Uterus (tissue), 4 donors: ENCODE results near the gene ITFG2. TPM values are rescaled to one million over a fixed set of nuclear protein-coding genes. Genes with fewer than 3 reads are reported as not detected.
A peak's percentile ranks its signal among the peaks of the same experiment; 100 is the strongest.

Source experiments
- DNase-seq, 2 donors: peaks; one replicate each; pipeline ENCODE4 v3.0.0-alpha.2; 2019 to 2020
- H3K27ac ChIP-seq, 2 donors: fragments of 200-600 bp; sonication (generic); 1 replicate in 1 of 2; 2 replicates in 1 of 2; pipeline ENCODE4 v1.5.1; 2016 to 2018
- H3K27me3 ChIP-seq, 2 donors: fragments of 200-600 bp; sonication (generic); one replicate each; pipeline ENCODE4 v1.5.1; 2018 to 2019; ENCODE audit warnings: control low read depth in 1 of 2
- H3K36me3 ChIP-seq, 2 donors: fragments of 200-600 bp; sonication (generic); one replicate each; pipeline ENCODE4 v1.5.1; 2019; ENCODE audit warnings: control low read depth in 1 of 2
- H3K4me1 ChIP-seq, 2 donors: fragments of 200-600 bp; sonication (generic); one replicate each; pipeline ENCODE4 v1.5.1; 2018 to 2019; ENCODE audit warnings: control low read depth in 1 of 2
- H3K4me3 ChIP-seq, 2 donors: fragments of 200-600 bp; sonication (generic); 1 replicate in 1 of 2; 2 replicates in 1 of 2; pipeline ENCODE4 v1.5.1; 2018 to 2019; ENCODE audit warnings: mild to moderate bottlenecking in 1 of 2
- H3K9me3 ChIP-seq, 2 donors: fragments of 200-600 bp; sonication (generic); one replicate each; pipeline ENCODE4 v1.5.1; 2019; ENCODE audit warnings: control low read depth in 1 of 2
- POLR2A ChIP-seq, 2 donors: fragments of 450-650 bp; IDR thresholded peaks; one replicate each; pipeline ENCODE4 v1.6.1; 2016; ENCODE audit warnings: antibody characterized with exemption in 2 of 2, mild to moderate bottlenecking in 1 of 2, moderate library complexity in 1 of 2
- intact Hi-C: fragments of 100-400 bp; cut with DNase I; formaldehyde crosslinking; loops from one replicate; pipeline ENCODE4 v1.15.1; 2023; ENCODE audit warnings: low total_unique reads
- total RNA-seq, 4 donors: library from RNA; depleted of rRNA in 3 of 4; stranded (reverse); fragments of >200 nt in 3 of 4; gene quantifications; one replicate each; pipeline versions ENCODE4 v1.1.0 to v1.2.4, GENCODE V29; 2014 to 2023
- TF ChIP-seq, protein P1 (sequence below), 4 experiments: fragments of 200-600 bp in 2 of 4; fragments of 450-650 bp in 2 of 4; sonication (generic) in 2 of 4; IDR thresholded peaks; one replicate each; pipeline ENCODE4 v1.5.1; 2016 to 2019; ENCODE audit warnings: antibody characterized with exemption in 4 of 4, mild to moderate bottlenecking in 2 of 4, moderate library complexity in 1 of 4
- donor health status: DM: yes; HTN: yes; CAD: no.

The ITFG2 gene
- total RNA-seq, 4 donors from 2014 or later: 30.5 to 92.6 (median 35.0) TPM

DNA sequence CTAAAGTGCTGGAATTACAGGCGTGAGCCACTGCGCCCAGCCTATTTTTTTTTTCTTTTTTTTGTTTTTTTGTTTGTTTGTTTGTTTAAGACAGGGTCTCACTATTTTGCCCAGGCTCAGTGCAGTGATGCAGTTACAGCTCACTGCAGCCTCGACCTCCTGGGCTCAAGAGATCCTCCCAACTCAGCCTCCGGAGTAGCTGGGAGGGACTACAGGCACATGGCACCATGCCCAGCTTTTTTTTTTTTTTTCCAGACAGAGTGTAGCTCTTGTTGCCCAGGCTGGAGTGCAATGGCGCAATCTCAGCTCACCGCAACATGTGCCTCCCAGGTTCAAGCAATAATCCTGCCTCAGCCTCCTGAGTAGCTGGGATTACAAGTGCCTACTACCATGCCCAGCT is 5.8 kb upstream of the ITFG2 start:
- no peak for TF ChIP-seq POLR2A (IDR thresholded peaks at IDR 0.05)
- TF ChIP-seq, protein P1, sequence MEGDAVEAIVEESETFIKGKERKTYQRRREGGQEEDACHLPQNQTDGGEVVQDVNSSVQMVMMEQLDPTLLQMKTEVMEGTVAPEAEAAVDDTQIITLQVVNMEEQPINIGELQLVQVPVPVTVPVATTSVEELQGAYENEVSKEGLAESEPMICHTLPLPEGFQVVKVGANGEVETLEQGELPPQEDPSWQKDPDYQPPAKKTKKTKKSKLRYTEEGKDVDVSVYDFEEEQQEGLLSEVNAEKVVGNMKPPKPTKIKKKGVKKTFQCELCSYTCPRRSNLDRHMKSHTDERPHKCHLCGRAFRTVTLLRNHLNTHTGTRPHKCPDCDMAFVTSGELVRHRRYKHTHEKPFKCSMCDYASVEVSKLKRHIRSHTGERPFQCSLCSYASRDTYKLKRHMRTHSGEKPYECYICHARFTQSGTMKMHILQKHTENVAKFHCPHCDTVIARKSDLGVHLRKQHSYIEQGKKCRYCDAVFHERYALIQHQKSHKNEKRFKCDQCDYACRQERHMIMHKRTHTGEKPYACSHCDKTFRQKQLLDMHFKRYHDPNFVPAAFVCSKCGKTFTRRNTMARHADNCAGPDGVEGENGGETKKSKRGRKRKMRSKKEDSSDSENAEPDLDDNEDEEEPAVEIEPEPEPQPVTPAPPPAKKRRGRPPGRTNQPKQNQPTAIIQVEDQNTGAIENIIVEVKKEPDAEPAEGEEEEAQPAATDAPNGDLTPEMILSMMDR (IDR thresholded peaks at IDR 0.05): no peak
- Histone ChIP-seq H3K4me1 (peaks cover 0 to 5% of the 10 kb centered on the region in 2 donors), H3K36me3 (no peaks in the 10 kb centered on the region), H3K4me3 (no peak overlapping the region), H3K9me3 (no peaks in the 10 kb centered on the region), H3K27me3 (no peaks in the 10 kb centered on the region), H3K27ac (no peak overlapping the region)
- DNase-seq: no peak
- intact Hi-C loops: no loop called here

DNA sequence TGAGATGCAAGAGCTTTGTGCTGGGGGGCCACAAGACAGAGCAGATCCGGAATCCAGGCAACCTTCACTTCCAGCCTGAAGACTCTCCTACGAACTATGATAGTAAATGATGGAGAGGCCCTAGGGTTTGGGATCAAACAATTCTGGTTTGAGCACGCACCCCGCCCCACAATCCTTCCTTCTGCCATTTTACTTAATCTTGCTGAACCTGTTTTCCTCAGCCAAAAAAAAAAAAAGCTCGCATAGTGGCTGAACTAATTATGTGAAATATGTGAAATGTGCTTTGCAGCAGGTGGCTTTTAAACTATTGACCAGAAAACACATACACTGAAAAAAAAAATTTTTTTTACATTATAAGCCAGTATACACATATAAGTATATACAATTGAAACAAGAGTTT is 667 bp upstream of the ITFG2 start:
- intact Hi-C loops: no loop called here
- H3K27me3 ChIP-seq: no peaks in the 10 kb centered on the region
- TF ChIP-seq, protein P1 (IDR thresholded peaks at IDR 0.05): no peak
- TF ChIP-seq POLR2A (IDR thresholded peaks at IDR 0.05): no peak
- H3K27ac ChIP-seq: peak overlapping the region; percentile 85 to 92
- peak overlapping the region; percentile 69 to 79 for H3K4me3 ChIP-seq
- H3K4me1 ChIP-seq: peaks cover 5 to 12% of the 10 kb centered on the region in 2 donors
- no peaks in the 10 kb centered on the region for H3K9me3 ChIP-seq
- DNase-seq: no peak
- H3K36me3 ChIP-seq: no peaks in the 10 kb centered on the region

DNA sequence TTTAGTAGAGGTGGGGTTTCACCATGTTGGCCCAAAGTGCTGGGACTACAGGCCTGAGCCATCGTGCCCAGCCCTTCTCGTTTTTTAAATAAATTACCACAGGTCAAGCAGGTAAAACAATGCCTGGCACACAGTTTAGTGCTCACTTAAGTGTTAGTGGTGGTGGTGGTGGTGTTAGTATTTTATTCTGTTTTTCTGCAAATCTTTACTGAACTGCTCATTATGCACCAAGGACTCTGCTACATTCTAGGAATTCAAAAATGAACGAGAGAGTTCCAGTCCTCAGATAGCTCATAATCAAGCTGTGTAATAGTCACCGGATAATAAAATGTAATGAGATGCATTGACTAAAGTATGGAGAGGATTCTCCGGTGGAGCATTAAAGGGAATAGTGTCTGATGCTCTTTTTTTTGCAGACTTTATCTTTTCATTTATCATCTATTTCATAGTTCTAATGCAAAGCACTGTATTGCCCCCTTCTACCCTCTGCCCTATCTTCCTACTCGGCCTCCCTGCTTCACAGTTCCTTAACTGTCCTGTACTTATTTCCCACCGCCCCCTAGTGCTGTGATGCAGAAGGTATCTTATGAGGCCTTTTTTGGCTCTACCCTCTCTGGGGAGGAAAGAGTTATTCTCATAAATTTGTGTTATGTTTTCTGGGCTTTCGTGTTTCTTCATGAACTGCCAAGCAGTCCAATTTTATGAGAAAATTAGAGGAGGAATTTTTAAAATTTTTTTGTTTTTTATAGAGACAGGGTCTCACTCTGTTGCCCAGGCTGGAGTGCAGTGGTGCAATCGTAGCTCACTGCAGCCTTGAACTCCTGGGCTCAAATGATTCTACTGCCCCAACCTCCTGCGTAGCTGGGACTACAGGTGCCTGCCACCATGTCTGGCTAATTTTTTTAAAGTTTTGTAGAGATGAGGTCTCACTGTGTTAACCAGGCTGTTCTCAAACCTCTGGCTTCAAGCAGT is 1.0 kb downstream of the ITFG2 start:
- H3K4me1 ChIP-seq: peaks cover 5 to 12% of the 10 kb centered on the region in 2 donors
- H3K27ac ChIP-seq: peak overlapping the region; percentile 85 to 92
- no peaks in the 10 kb centered on the region for H3K9me3 ChIP-seq
- intact Hi-C loops: no loop called here
- no peak for DNase-seq
- TF ChIP-seq, protein P1 (IDR thresholded peaks at IDR 0.05): peak; percentile 33 to 56 (median 51)
- no peak for TF ChIP-seq POLR2A (IDR thresholded peaks at IDR 0.05)
- H3K36me3 ChIP-seq: no peaks in the 10 kb centered on the region
- H3K27me3 ChIP-seq: no peaks in the 10 kb centered on the region
- peak overlapping the region; percentile 69 to 79 for H3K4me3 ChIP-seq

DNA sequence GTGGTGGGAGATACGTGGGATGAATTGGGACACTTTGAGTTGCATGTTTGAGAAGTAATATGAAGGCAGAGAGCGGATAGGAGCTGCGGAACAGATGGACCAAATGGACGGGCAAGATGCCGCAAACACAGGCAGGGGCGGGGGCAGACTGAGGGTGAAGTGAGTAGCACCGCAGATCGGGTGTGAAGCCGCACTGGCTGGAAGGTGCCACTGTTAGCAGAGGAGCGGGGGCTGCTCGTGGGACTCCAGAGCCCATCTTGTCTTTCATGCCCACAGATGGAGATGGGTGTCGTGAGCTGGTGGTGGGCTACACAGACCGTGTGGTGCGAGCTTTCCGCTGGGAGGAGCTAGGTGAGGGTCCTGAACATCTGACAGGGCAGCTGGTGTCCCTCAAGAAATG is 7.3 kb downstream of the ITFG2 start:
- no peak for TF ChIP-seq POLR2A (IDR thresholded peaks at IDR 0.05)
- TF ChIP-seq, protein P1 (IDR thresholded peaks at IDR 0.05): no peak
- no peaks in the 10 kb centered on the region for H3K36me3 ChIP-seq
- H3K9me3 ChIP-seq: no peaks in the 10 kb centered on the region
- no peaks in the 10 kb centered on the region for H3K4me1 ChIP-seq
- H3K4me3 ChIP-seq: no peak overlapping the region
- DNase-seq: no peak
- H3K27ac ChIP-seq: no peak overlapping the region
- no peaks in the 10 kb centered on the region for H3K27me3 ChIP-seq
- intact Hi-C loops: no loop called here

DNA sequence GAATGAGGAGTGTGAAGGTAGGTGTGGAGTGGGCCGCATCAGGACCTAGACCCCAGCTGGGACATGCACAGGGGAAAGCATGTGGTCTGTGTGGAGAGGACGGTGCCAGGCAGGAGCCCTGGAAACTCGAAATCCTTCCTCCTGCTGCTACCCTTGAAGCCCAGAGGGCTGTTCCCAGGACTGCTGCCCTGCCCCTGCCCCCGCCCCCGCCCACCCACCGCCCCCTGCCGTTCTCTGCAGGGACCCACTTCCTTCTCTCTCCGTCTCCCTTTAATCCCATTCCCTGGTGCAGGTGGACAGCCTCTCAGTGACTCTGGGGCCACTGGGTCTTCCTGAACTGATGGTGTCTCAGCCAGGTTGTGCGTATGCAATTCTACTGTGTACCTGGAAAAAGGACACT is 8.0 kb downstream of the ITFG2 start:
- no peak overlapping the region for H3K27ac ChIP-seq
- no peak overlapping the region for H3K4me3 ChIP-seq
- no peaks in the 10 kb centered on the region for H3K36me3 ChIP-seq
- no peaks in the 10 kb centered on the region for H3K27me3 ChIP-seq
- no peak for TF ChIP-seq POLR2A (IDR thresholded peaks at IDR 0.05)
- TF ChIP-seq, protein P1 (IDR thresholded peaks at IDR 0.05): no peak
- no peaks in the 10 kb centered on the region for H3K4me1 ChIP-seq
- no peaks in the 10 kb centered on the region for H3K9me3 ChIP-seq
- no peak for DNase-seq
- intact Hi-C loops: no loop called here
